GM23338 (cell line): ENCODE data around the gene SAFB. TPM values are rescaled to one million over a fixed set of nuclear protein-coding genes. Genes with fewer than 3 reads are reported as not detected.

Source experiments
- ATAC-seq: fragments of 200-7000 bp; cut with Tn5 transposase; 3 replicates; pipeline ENCODE4 v1.9.1; 2020
- DNase-seq: peaks from one replicate; pipeline ENCODE4 v3.0.0-alpha.2; 2015; ENCODE audit warnings: low spot score
- H2AFZ ChIP-seq: fragments of 200-600 bp; sonication (generic); 2 replicates; pipeline ENCODE4 v1.8.0; 2016; ENCODE audit warnings: antibody characterized with exemption, mild to moderate bottlenecking, moderate library complexity
- H3F3A ChIP-seq: fragments of 200-600 bp; sonication (generic); replicated peaks from 2 replicates; pipeline ENCODE4 v1.8.0; 2017; ENCODE audit warnings: antibody characterized with exemption, mixed run types, low read depth
- H3K27ac ChIP-seq: fragments of 200-600 bp; sonication (generic); 2 replicates; pipeline ENCODE4 v1.6.1; 2016; ENCODE audit warnings: low read depth
- H3K27me3 ChIP-seq: fragments of 200-600 bp; sonication (generic); 2 replicates; pipeline ENCODE4 v1.8.0; 2016; ENCODE audit warnings: mild to moderate bottlenecking, mixed run types, moderate library complexity; ENCODE audit not compliant: insufficient read depth
- H3K36me3 ChIP-seq: fragments of 200-600 bp; sonication (generic); 2 replicates; pipeline ENCODE4 v1.8.0; 2016; ENCODE audit warnings: mild to moderate bottlenecking; ENCODE audit not compliant: insufficient read depth
- H3K4me1 ChIP-seq: fragments of 200-600 bp; sonication (generic); 2 replicates; pipeline ENCODE4 v1.8.0; 2016; ENCODE audit warnings: mild to moderate bottlenecking, moderate library complexity; ENCODE audit not compliant: insufficient read depth
- H3K4me2 ChIP-seq: fragments of 200-600 bp; sonication (generic); 2 replicates; pipeline ENCODE4 v1.7.1; 2017; ENCODE audit warnings: mixed run types
- H3K4me3 ChIP-seq: fragments of 200-600 bp; sonication (generic); 2 replicates; pipeline ENCODE4 v1.6.1; 2016; ENCODE audit warnings: mixed run types
- H3K79me2 ChIP-seq: fragments of 200-600 bp; sonication (generic); replicated peaks from 2 replicates; pipeline ENCODE4 v1.8.0; 2017; ENCODE audit warnings: mild to moderate bottlenecking; ENCODE audit not compliant: insufficient read depth
- H3K9me2 ChIP-seq: fragments of 200-600 bp; sonication (generic); 2 replicates; pipeline ENCODE4 v1.8.0; 2017; ENCODE audit not compliant: insufficient read depth
- H4K20me1 ChIP-seq: fragments of 200-600 bp; sonication (generic); replicated peaks from 2 replicates; pipeline ENCODE4 v1.8.0; 2017; ENCODE audit warnings: mild to moderate bottlenecking; ENCODE audit not compliant: insufficient read depth
- H3K27ac Mint-ChIP-seq: 2 replicates; pipeline ENCODE4 v1.8.0; 2020; ENCODE audit warnings: inconsistent platforms, mild to moderate bottlenecking, moderate library complexity, mixed read lengths
- H3K27me3 Mint-ChIP-seq: 3 replicates; pipeline ENCODE4 v1.8.0; 2022; ENCODE audit warnings: low read depth, mild to moderate bottlenecking, moderate library complexity, mixed read lengths, inconsistent platforms; ENCODE audit not compliant: insufficient read depth, poor library complexity
- H3K36me3 Mint-ChIP-seq: 3 replicates; pipeline ENCODE4 v1.8.0; 2021; ENCODE audit warnings: low read depth, mild to moderate bottlenecking, inconsistent platforms, moderate library complexity, mixed read lengths
- H3K4me1 Mint-ChIP-seq: 3 replicates; pipeline ENCODE4 v1.8.0; 2020; ENCODE audit warnings: mild to moderate bottlenecking, inconsistent platforms, mixed read lengths
- H3K4me3 Mint-ChIP-seq: 3 replicates; pipeline ENCODE4 v1.8.0; 2021; ENCODE audit warnings: moderate library complexity, mild to moderate bottlenecking, inconsistent platforms, mixed read lengths
- H3K9me3 Mint-ChIP-seq: 3 replicates; pipeline ENCODE4 v1.8.0; 2020; ENCODE audit warnings: moderate library complexity, mild to moderate bottlenecking, inconsistent platforms, mixed read lengths
- CTCF ChIP-seq, 2 experiments: fragments of 200-600 bp in 1 of 2; sonication (generic) in 1 of 2; conservative IDR thresholded peaks; 2 replicates each; pipeline versions ENCODE4 v1.5.1 to v1.6.1; 2016 to 2017; ENCODE audit warnings: antibody characterized with exemption in 2 of 2, low read depth in 2 of 2, mild to moderate bottlenecking in 2 of 2, moderate library complexity in 1 of 2
- ETS1 ChIP-seq: IDR thresholded peaks from 2 replicates; pipeline ENCODE4 v1.6.1; 2016; ENCODE audit warnings: antibody characterized with exemption
- EZH2 ChIP-seq: fragments of 200-600 bp; sonication (generic); IDR thresholded peaks from one replicate; pipeline ENCODE4 v1.8.0; 2017; ENCODE audit warnings: antibody characterized with exemption, mild to moderate bottlenecking, low read depth; ENCODE audit not compliant: unreplicated experiment
- JUNB ChIP-seq: IDR thresholded peaks from one replicate; pipeline ENCODE4 v1.6.1; 2016; ENCODE audit warnings: antibody characterized with exemption; ENCODE audit not compliant: unreplicated experiment
- REST ChIP-seq: IDR thresholded peaks from one replicate; pipeline ENCODE4 v1.6.1; 2018; ENCODE audit warnings: antibody characterized with exemption; ENCODE audit not compliant: unreplicated experiment
- ZNF114 ChIP-seq: fragments of 250-450 bp; sonication (Bioruptor Pico); IDR thresholded peaks from 2 replicates; pipeline ENCODE4 v1.5.0; 2020; ENCODE audit warnings: mild to moderate bottlenecking, moderate library complexity
- polyA plus RNA-seq: library from polyadenylated mRNA; unstranded; fragments of >200 nt; fragmentation: Nextera tagmentation; extraction: Ambion mirVana; gene quantifications from 2 replicates; pipeline ENCODE4 v1.2.1, GENCODE V29; 2016
- total RNA-seq: library from RNA; depleted of rRNA; stranded (reverse); fragments of >200 nt; shearing (Covaris generic); gene quantifications from 2 replicates; pipeline ENCODE4 v1.2.3, GENCODE V29; 2014

The SAFB gene
- total and polyA plus RNA-seq, 2 experiments from 2014 or later = 85.2 to 109 TPM

GRCh38 chr19:5617080-5617479 is 5.8 kb upstream of the SAFB start:
- peaks cover 11% of the 10 kb centered on the region; the same call in 2 of the 3 replicates for H3K4me1 Mint-ChIP-seq
- no peaks in the 10 kb centered on the region; the same call in 2 of the 3 replicates for H3K9me3 Mint-ChIP-seq
- H3K27ac ChIP-seq = no peak overlapping the region
- peaks cover 89% of the 10 kb centered on the region for H3K36me3 Mint-ChIP-seq
- no peak overlapping the region for H3K4me3 Mint-ChIP-seq
- H2AFZ ChIP-seq = no peak overlapping the region
- ATAC-seq (no peak), DNase-seq (no peak)
- peaks cover 54% of the 10 kb centered on the region for H3K79me2 ChIP-seq
- 0 out of 2 replicates have a peak, but pooled peaks cover 7% of the 10 kb centered on the region for H3F3A ChIP-seq
- TF ChIP-seq REST (no peak), JUNB (no peak), ETS1 (no peak), ZNF114 (CRISPR knock-in tag) (no peak), CTCF (conservative IDR thresholded peaks at IDR 0.05; ENCODE audit: low read depth in 2 of 2) (no peak), EZH2 (no peak)
- H3K36me3 ChIP-seq = peaks cover 67% of the 10 kb centered on the region
- H4K20me1 ChIP-seq = peaks cover 39% of the 10 kb centered on the region
- no peak overlapping the region for H3K4me2 ChIP-seq
- no peaks in the 10 kb centered on the region for H3K9me2 ChIP-seq
- H3K27me3 ChIP-seq = no peaks in the 10 kb centered on the region
- H3K4me1 ChIP-seq = peaks cover 6% of the 10 kb centered on the region; the same call in 1 of the 2 replicates
- H3K4me3 ChIP-seq = no peak overlapping the region
- H3K27me3 Mint-ChIP-seq = peaks cover 9% of the 10 kb centered on the region
- no peak overlapping the region for H3K27ac Mint-ChIP-seq

- no peak for DNase-seq
- Histone ChIP-seq H3K9me2 (no peaks in the 10 kb centered on the region), H3K4me2 (no peak overlapping the region), H3K36me3 (peaks cover 54% of the 10 kb centered on the region), H2AFZ (no peak overlapping the region), H4K20me1 (peaks cover 34% of the 10 kb centered on the region), H3K4me1 (peaks cover 6% of the 10 kb centered on the region; the same call in 1 of the 2 replicates), H3K27ac (no peak overlapping the region), H3F3A (0 out of 2 replicates have a peak, but pooled peaks cover 8% of the 10 kb centered on the region), H3K79me2 (peaks cover 63% of the 10 kb centered on the region), H3K27me3 (no peaks in the 10 kb centered on the region), H3K4me3 (no peak overlapping the region)
- H3K4me1 Mint-ChIP-seq = peaks cover 11% of the 10 kb centered on the region; the same call in 2 of the 3 replicates
- H3K9me3 Mint-ChIP-seq = peaks cover 5% of the 10 kb centered on the region
- peaks cover 17% of the 10 kb centered on the region for H3K27me3 Mint-ChIP-seq
- H3K27ac Mint-ChIP-seq = no peak overlapping the region
- peaks cover 78% of the 10 kb centered on the region for H3K36me3 Mint-ChIP-seq
- no peak overlapping the region for H3K4me3 Mint-ChIP-seq
- ATAC-seq = no peak
- TF ChIP-seq REST (no peak), ETS1 (no peak)
These were observed 4.3 kb upstream of the SAFB start for GRCh38 chr19:5618591-5618990.
